Measurements from ENCODE around the gene WDTC1. TPM values are rescaled to one million over a fixed set of nuclear protein-coding genes. Genes with fewer than 3 reads are reported as not detected.

The WDTC1 gene
- total and polyA plus RNA-seq, 2 of the 13 experiments (the other 11 are each of a cell fraction or from before 2014, with no cell fraction given): 5.5 TPM

GRCh38 chr1:27321813-27322568 lies 87.6 kb downstream of the WDTC1 start, which contains the start of gene TMEM222 (continued):
- TF ChIP-seq, protein P1, sequence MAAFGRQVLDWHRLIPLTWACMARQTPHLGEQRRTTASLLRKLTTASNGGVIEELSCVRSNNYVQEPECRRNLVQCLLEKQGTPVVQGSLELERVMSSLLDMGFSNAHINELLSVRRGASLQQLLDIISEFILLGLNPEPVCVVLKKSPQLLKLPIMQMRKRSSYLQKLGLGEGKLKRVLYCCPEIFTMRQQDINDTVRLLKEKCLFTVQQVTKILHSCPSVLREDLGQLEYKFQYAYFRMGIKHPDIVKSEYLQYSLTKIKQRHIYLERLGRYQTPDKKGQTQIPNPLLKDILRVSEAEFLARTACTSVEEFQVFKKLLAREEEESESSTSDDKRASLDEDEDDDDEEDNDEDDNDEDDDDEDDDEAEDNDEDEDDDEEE (CRISPR knock-in tag; IDR thresholded peaks at IDR 0.05): peak; percentile 88; the same call in 1 of the 2 replicates
- TF ChIP-seq ZFP36L2 (CRISPR knock-in tag; IDR thresholded peaks at IDR 0.05) (no peak), PCBP1 (IDR thresholded peaks at IDR 0.05; ENCODE audit: borderline replicate concordance, low read depth, low read length) (0 out of 2 replicates have a peak, but pooled peaks have one; percentile 77), ZFP36 (IDR thresholded peaks at IDR 0.05; ENCODE audit: borderline replicate concordance, low read depth, low read length, partially characterized antibody) (no peak), FOXA1 (IDR thresholded peaks at IDR 0.05) (no peak), FOXA1 (CRISPR knock-in tag; IDR thresholded peaks at IDR 0.05) (no peak), ZNF737 (CRISPR knock-in tag; IDR thresholded peaks at IDR 0.05; ENCODE audit: borderline replicate concordance) (no peak), ELF1 (CRISPR knock-in tag; IDR thresholded peaks at IDR 0.05) (peak; percentile 98), CHD2 (IDR thresholded peaks at IDR 0.05; ENCODE audit: low read depth, low read length) (peak; percentile 25; the same call in 1 of the 2 replicates), ARHGAP35 (CRISPR knock-in tag; IDR thresholded peaks at IDR 0.05; ENCODE audit: borderline replicate concordance) (peak; percentile 32; the same call in 1 of the 2 replicates), ZNF776 (CRISPR knock-in tag; IDR thresholded peaks at IDR 0.05) (peak; percentile 42; the same call in 1 of the 2 replicates), U2AF2 (IDR thresholded peaks at IDR 0.05; ENCODE audit: low read depth, low read length) (no peak), ZNF782 (CRISPR knock-in tag; IDR thresholded peaks at IDR 0.05; ENCODE audit: borderline replicate concordance) (peak; percentile 83; the same call in 1 of the 2 replicates), SUZ12 (IDR thresholded peaks at IDR 0.05; ENCODE audit: low read depth, low read length) (no peak), ELF4 (CRISPR knock-in tag; IDR thresholded peaks at IDR 0.05; ENCODE audit: borderline replicate concordance) (peak; percentile 95), HMG20A (CRISPR knock-in tag; IDR thresholded peaks at IDR 0.05; ENCODE audit: borderline replicate concordance) (peak; percentile 42; the same call in 1 of the 2 replicates), HMGXB4 (CRISPR knock-in tag; IDR thresholded peaks at IDR 0.05; ENCODE audit: borderline replicate concordance in 1 of 2, low read depth in 1 of 2) (peak; percentile 82 to 83), ZFP82 (CRISPR knock-in tag; IDR thresholded peaks at IDR 0.05; ENCODE audit: borderline replicate concordance) (no peak), RXRB (CRISPR knock-in tag; IDR thresholded peaks at IDR 0.05; ENCODE audit: borderline replicate concordance) (peak; percentile 80)
- TF ChIP-seq, protein P2, sequence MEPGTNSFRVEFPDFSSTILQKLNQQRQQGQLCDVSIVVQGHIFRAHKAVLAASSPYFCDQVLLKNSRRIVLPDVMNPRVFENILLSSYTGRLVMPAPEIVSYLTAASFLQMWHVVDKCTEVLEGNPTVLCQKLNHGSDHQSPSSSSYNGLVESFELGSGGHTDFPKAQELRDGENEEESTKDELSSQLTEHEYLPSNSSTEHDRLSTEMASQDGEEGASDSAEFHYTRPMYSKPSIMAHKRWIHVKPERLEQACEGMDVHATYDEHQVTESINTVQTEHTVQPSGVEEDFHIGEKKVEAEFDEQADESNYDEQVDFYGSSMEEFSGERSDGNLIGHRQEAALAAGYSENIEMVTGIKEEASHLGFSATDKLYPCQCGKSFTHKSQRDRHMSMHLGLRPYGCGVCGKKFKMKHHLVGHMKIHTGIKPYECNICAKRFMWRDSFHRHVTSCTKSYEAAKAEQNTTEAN (CRISPR knock-in tag; conservative IDR thresholded peaks at IDR 0.05): peak; percentile 58; the same call in 1 of the 2 replicates
- TF ChIP-seq, protein P3, sequence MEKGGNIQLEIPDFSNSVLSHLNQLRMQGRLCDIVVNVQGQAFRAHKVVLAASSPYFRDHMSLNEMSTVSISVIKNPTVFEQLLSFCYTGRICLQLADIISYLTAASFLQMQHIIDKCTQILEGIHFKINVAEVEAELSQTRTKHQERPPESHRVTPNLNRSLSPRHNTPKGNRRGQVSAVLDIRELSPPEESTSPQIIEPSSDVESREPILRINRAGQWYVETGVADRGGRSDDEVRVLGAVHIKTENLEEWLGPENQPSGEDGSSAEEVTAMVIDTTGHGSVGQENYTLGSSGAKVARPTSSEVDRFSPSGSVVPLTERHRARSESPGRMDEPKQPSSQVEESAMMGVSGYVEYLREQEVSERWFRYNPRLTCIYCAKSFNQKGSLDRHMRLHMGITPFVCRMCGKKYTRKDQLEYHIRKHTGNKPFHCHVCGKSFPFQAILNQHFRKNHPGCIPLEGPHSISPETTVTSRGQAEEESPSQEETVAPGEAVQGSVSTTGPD (CRISPR knock-in tag; IDR thresholded peaks at IDR 0.05): peak; percentile 84; the same call in 1 of the 2 replicates
